Nephron progenitor cell (in vitro differentiated cells): ENCODE data around the gene FSD2.

Experiments used
- DNase-seq: peaks from one replicate; pipeline ENCODE4 v3.0.0; 2021
- H3K27ac Mint-ChIP-seq: 2 replicates; pipeline ENCODE4 v1.8.0; 2021; ENCODE audit warnings: mild to moderate bottlenecking, moderate library complexity, mixed read lengths
- H3K27me3 Mint-ChIP-seq: 2 replicates; pipeline ENCODE4 v1.8.0; 2021; ENCODE audit warnings: mild to moderate bottlenecking, low read depth, mixed read lengths; ENCODE audit not compliant: poor library complexity
- H3K36me3 Mint-ChIP-seq: 2 replicates; pipeline ENCODE4 v1.8.0; 2021; ENCODE audit warnings: low read depth, mixed read lengths
- H3K4me1 Mint-ChIP-seq: 2 replicates; pipeline ENCODE4 v1.8.0; 2021; ENCODE audit warnings: mixed read lengths
- H3K4me3 Mint-ChIP-seq: 2 replicates; pipeline ENCODE4 v1.8.0; 2021; ENCODE audit warnings: mild to moderate bottlenecking, moderate library complexity, mixed read lengths
- H3K9me3 Mint-ChIP-seq: 2 replicates; pipeline ENCODE4 v1.8.0; 2021; ENCODE audit warnings: mild to moderate bottlenecking, moderate library complexity, mixed read lengths
- CTCF ChIP-seq: fragments of 200-600 bp; sonication (generic); IDR thresholded peaks from 2 replicates; pipeline ENCODE4 v1.5.0; 2021; ENCODE audit warnings: antibody characterized with exemption

FSD2 gene

GRCh38 chr15:82832601-82833361, 26.9 kb upstream of the FSD2 start:
- DNase-seq = no peak
- no peak for TF ChIP-seq CTCF
- no peaks in the 10 kb centered on the region for H3K27me3 Mint-ChIP-seq
- H3K4me3 Mint-ChIP-seq = no peak overlapping the region
- H3K4me1 Mint-ChIP-seq = no peaks in the 10 kb centered on the region
- peaks cover 64% of the 10 kb centered on the region for H3K36me3 Mint-ChIP-seq
- peak overlapping the region; percentile 68 for H3K27ac Mint-ChIP-seq
- H3K9me3 Mint-ChIP-seq = no peaks in the 10 kb centered on the region

- no peaks in the 10 kb centered on the region for H3K27me3 Mint-ChIP-seq
- H3K4me1 Mint-ChIP-seq = no peaks in the 10 kb centered on the region
- H3K36me3 Mint-ChIP-seq = peaks cover 57% of the 10 kb centered on the region
- no peak overlapping the region for H3K27ac Mint-ChIP-seq
- no peak for TF ChIP-seq CTCF
- DNase-seq = no peak
- no peaks in the 10 kb centered on the region for H3K9me3 Mint-ChIP-seq
- H3K4me3 Mint-ChIP-seq = no peak overlapping the region
These were observed 26.2 kb upstream of the FSD2 start for GRCh38 chr15:82831894-82832600.

- no peaks in the 10 kb centered on the region for H3K4me1 Mint-ChIP-seq
- H3K27ac Mint-ChIP-seq = no peak overlapping the region
- H3K9me3 Mint-ChIP-seq = no peaks in the 10 kb centered on the region
- no peaks in the 10 kb centered on the region for H3K27me3 Mint-ChIP-seq
- no peak for TF ChIP-seq CTCF
- H3K4me3 Mint-ChIP-seq = no peak overlapping the region
- DNase-seq = no peak
- H3K36me3 Mint-ChIP-seq = peaks cover 56% of the 10 kb centered on the region
These were observed 24.7 kb upstream of the FSD2 start for GRCh38 chr15:82830427-82831173.

- Mint-ChIP-seq H3K4me1 (no peaks in the 10 kb centered on the region), H3K27me3 (no peaks in the 10 kb centered on the region), H3K9me3 (no peaks in the 10 kb centered on the region), H3K36me3 (peaks cover 48% of the 10 kb centered on the region), H3K4me3 (no peak overlapping the region), H3K27ac (no peak overlapping the region)
- DNase-seq = no peak
- no peak for TF ChIP-seq CTCF
These were observed 23.4 kb upstream of the FSD2 start for GRCh38 chr15:82829234-82829633.

GRCh38 chr15:82828075-82828474, 22.2 kb upstream of the FSD2 start:
- H3K36me3 Mint-ChIP-seq = peaks cover 41% of the 10 kb centered on the region
- no peaks in the 10 kb centered on the region for H3K4me1 Mint-ChIP-seq
- no peaks in the 10 kb centered on the region for H3K9me3 Mint-ChIP-seq
- no peak overlapping the region for H3K27ac Mint-ChIP-seq
- DNase-seq = no peak
- TF ChIP-seq CTCF = no peak
- H3K27me3 Mint-ChIP-seq = no peaks in the 10 kb centered on the region
- H3K4me3 Mint-ChIP-seq = no peak overlapping the region
